NCI-H446 (cell line): ENCODE measurements around the gene SPATA9.

ENCODE experiments used
- DNase-seq, 2 experiments: peaks; one replicate each; lab custom pipeline; 2025; lab: John Stamatoyannopoulos, UW

The SPATA9 gene

GRCh38 chr5:95682891-95683290 lies at the start of gene SPATA9:
Gene SPATA9, minus strand, starts transcription at chr5:95682991. Its CDS starts 137 bp downstream, at chr5:95682854.
- DNase-seq: no peak

GRCh38 chr5:95731571-95732554 lies 49.1 kb upstream of the SPATA9 start:
- DNase-seq: no peak

GRCh38 chr5:95730730-95731570 lies 48.2 kb upstream of the SPATA9 start, which contains the start of gene RHOBTB3:
Gene RHOBTB3, plus strand, starts transcription at chr5:95731336. Its CDS starts 347 bp downstream, at chr5:95731683.
- peak; percentile 31 to 76 for DNase-seq

- no peak for DNase-seq
These were observed 47.4 kb upstream of the SPATA9 start for GRCh38 chr5:95730011-95730700.

- no peak for DNase-seq
These were observed 46.6 kb upstream of the SPATA9 start for GRCh38 chr5:95729115-95730010.

- no peak for DNase-seq
These were observed 45.8 kb upstream of the SPATA9 start for GRCh38 chr5:95728494-95729114.

- peak in 1 of 2 experiments; percentile 9 for DNase-seq
These were observed 45.0 kb upstream of the SPATA9 start for GRCh38 chr5:95727764-95728191.

GRCh38 chr5:95726811-95727763 lies 44.3 kb upstream of the SPATA9 start:
- DNase-seq: no peak

GRCh38 chr5:95725937-95726810 lies 43.4 kb upstream of the SPATA9 start:
- DNase-seq: no peak

- no peak for DNase-seq
These were observed 42.5 kb upstream of the SPATA9 start for GRCh38 chr5:95725071-95725820.

- DNase-seq: no peak
These were observed 41.0 kb upstream of the SPATA9 start for GRCh38 chr5:95723632-95724369.

GRCh38 chr5:95721582-95722295 lies 38.9 kb upstream of the SPATA9 start:
- no peak for DNase-seq

GRCh38 chr5:95720094-95720786 lies 37.4 kb upstream of the SPATA9 start:
- DNase-seq: peak in 1 of 2 experiments; percentile 44

- DNase-seq: no peak
These were observed 35.9 kb upstream of the SPATA9 start for GRCh38 chr5:95718738-95719137.

GRCh38 chr5:95718203-95718602 lies 35.4 kb upstream of the SPATA9 start:
- no peak for DNase-seq
